ENCODE results near the gene IFNLR1.

- no peak for TF ChIP-seq CTCF (IDR thresholded peaks at IDR 0.05; ENCODE audit: poor library complexity)
- no peak for TF ChIP-seq EZH2 (IDR thresholded peaks at IDR 0.05; ENCODE audit: borderline replicate concordance)
- no peak for TF ChIP-seq EZH2phosphoT487 (IDR thresholded peaks at IDR 0.05; ENCODE audit: low read depth, severe bottlenecking, unreplicated experiment)
Observed at GRCh38 chr1:24167008-24167407, 20.1 kb downstream of the IFNLR1 start.
